Measurements from ENCODE around the gene ANKMY1.

GRCh38 chr2:240512666-240513535, 44.9 kb downstream of the ANKMY1 start:
- TF ChIP-seq SIN3A (IDR thresholded peaks at IDR 0.05; ENCODE audit: low read depth), result no peak
- no peak for TF ChIP-seq POLR2A (IDR thresholded peaks at IDR 0.05; ENCODE audit: borderline replicate concordance, extremely low read depth, insufficient read depth, insufficient read length)

All from HCT116 (cell line).